ENCODE results near the gene ASIC4.

- TF ChIP-seq EZH2 (IDR thresholded peaks at IDR 0.05; ENCODE audit: borderline replicate concordance) (no peak), EZH2phosphoT487 (IDR thresholded peaks at IDR 0.05; ENCODE audit: low read depth, severe bottlenecking, unreplicated experiment) (no peak), CTCF (IDR thresholded peaks at IDR 0.05; ENCODE audit: poor library complexity) (no peak)
Observed at GRCh38 chr2:219545295-219545942, 31.1 kb downstream of the ASIC4 start.

All from hepatocyte (in vitro differentiated cells).